Central memory CD4-positive, alpha-beta T cell (primary cell): ENCODE data around the gene DBH.
"Not testable (repeated sequence)": the region's sequence is repeated elsewhere in the genome, so short reads cannot be mapped to it uniquely, and the experiment has no call there.

Experiments
- DNase-seq: peaks from one replicate; pipeline ENCODE4 v3.0.0; 2022

DBH gene

DNA sequence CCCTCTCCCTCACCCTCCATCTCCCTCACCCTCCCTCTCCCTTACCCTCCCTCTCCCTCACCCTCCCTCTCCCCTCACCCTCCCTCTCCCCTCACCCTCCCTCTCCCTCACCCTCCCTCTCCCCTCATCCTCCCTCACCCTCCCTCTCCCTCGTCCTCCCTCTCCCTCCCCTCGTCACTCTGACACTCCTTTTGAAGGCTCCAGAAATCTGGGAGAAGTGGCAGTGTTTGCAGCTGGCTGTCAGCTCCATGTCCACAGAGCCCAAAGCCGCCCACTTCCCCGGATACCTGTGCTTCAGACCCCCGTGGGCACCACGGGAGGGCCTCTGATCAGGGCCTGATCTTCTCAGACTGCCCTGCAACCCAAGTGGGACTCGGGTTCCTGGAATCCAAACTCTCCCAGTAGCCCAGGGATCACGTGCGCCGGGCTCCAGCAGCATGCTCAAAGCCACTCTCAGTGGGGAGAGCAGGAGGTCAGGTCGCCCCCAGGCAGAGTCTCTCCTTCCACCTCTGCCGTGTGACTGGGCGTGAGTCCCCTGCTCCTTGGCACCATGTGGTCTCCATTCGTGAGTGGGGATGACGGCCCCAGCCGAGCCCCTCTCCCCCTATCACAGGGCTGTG lies 33.1 kb downstream of the DBH start:
- DNase-seq: no peak

DNA sequence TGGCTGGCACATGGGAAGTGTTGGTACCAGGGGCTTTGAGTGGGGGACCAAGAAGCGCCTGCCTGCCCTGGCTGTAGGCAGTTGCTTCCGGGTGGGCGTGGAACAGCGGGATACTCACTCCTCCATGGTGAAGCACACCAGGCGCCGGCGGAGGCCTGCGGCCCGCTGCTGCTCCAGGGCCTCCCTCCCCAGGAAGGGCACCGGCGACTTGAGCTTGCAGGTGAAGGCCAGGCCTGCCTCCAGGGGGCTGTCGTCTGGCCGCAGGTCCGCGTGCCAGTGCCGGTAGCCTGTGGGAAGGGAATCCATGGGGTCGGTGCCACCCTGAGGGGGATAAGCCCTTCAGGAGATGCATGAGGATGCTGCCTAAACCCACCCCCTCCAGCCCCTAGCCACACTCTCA lies 34.3 kb downstream of the DBH start:
- DNase-seq: no peak

DNA sequence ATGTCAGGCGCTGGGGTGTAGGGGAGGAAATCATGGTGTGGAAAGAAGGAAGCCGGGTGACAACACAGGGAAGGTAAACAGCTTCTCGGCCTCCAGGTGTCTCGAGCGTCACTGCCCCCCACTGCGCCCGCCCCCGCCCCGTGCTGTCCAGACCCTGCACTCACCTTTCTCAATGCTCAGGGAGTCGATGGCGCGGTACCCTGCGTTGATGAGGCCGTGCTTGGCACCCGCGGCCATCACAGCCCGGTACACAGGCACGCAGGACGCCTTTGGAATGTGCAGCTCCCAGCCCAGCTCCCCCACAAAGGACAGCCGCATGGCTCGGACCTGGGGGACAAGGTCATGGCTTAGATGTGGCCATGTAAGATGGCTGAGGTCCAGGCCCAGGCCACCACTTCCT lies 35.2 kb downstream of the DBH start:
- DNase-seq: no peak

- no peak for DNase-seq
These were observed 36.5 kb downstream of the DBH start for GRCh38 chr9:133672503-133673257.

DNA sequence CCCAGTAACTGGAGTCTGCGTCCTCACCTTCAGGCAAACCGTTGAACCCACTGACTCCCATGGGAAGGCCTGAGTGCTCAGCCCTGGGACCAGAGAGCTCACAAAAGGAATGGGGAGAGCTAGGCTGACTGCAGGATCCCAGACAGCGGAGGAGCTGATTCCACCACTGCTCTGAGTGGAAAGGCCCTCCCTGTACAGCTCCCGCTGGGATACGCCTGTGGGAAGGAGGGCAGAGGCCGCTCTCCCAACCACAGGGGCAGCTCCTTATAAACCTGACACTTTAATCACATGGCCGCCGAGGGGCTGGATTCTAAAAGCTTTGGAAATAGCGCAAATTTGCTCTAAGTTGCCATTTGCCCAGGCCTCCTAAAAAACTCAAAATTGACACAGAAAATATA lies 37.1 kb downstream of the DBH start:
- DNase-seq: no peak

DNA sequence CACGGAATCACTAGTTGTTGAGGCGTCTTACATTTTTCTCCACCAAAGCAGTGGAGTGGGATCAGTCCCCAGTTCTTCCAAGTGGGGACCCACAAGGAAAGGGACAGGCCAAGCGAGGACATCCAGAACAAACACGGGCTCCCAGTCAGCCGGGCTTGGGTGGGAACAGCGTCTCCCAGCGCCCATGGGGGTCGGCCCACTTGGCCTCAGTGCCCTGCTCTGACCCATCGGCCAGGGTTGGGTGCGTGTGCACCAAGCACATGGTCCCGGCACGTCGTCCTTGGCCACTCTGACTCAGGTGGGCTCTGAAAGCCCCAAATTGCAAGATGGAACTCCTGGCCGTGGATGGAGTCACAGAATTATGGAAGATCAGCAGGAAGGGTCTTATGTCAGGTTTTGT lies 37.9 kb downstream of the DBH start:
- no peak for DNase-seq

- DNase-seq: not testable (repeated sequence)
These were observed 39.6 kb downstream of the DBH start for GRCh38 chr9:133675796-133676195.

DNA sequence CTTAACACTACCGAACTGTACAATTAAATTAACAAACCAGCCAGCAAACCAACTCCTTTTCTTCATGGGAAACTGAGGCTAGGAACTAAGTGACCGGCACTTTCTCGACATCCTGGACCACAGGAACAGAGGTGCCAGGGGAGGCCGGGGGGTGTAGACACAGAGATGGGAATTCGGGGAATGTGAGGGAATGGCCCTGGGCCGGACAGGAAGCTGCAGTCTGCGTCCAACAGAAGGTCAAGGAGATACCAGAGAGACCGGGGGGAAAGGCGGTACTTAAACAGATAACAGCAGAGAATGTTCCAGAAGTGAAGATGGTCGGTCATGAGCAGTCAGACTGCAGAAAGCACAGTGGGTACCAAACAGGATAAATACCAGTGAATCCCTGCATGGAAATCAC lies 40.3 kb downstream of the DBH start:
- no peak for DNase-seq

- DNase-seq: peak; percentile 84
These were observed 41.2 kb downstream of the DBH start for GRCh38 chr9:133677126-133678010.

- DNase-seq: no peak
These were observed 42.9 kb downstream of the DBH start for GRCh38 chr9:133679056-133679455.

- DNase-seq: no peak
These were observed 43.4 kb downstream of the DBH start for GRCh38 chr9:133679466-133680061.

- DNase-seq: no peak
These were observed 44.2 kb downstream of the DBH start for GRCh38 chr9:133680250-133680975.

GRCh38 chr9:133680976-133681657 lies 45.0 kb downstream of the DBH start:
- DNase-seq: no peak

- DNase-seq: no peak
These were observed 45.6 kb downstream of the DBH start for GRCh38 chr9:133681658-133682306.

DNA sequence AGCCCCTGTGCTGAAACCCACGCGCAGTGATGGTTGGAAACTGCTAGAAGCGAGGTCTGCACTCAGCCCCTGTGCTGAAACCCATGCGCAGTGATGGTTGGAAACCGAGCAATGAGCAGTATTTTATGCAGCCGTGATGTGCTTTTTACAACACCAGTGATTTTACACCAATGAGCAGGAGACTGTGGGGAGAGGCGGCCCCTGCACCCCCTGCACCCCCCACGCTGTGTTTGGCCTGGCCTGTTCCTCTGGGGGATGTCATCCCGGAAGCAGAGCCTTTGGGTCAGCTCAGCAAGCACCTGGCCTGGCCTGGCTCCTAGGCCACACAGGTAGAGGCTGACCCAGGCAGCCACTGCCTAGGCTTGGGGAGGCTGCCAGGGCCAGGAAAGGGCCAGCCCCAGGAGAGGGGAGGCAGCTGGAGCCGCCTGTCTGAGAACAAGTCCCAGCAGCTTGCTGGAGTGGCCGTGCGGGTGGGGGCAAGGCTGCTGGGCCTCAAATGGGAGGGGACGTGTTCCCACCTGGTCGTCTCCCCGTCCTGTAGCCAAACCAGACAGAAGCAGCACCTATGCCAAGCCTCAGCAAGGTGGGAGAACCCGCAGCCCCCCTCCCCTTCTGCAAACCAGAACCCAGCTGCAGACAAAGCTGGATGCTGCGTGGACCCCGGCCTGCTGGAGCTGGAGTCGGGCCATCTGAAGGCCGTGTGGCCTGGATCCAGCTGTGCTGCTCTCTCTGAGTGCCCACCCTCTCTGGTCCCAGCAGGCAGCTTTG lies 46.8 kb downstream of the DBH start:
- no peak for DNase-seq

GRCh38 chr9:133683586-133684120 lies 47.5 kb downstream of the DBH start:
- peak; percentile 83 for DNase-seq

DNA sequence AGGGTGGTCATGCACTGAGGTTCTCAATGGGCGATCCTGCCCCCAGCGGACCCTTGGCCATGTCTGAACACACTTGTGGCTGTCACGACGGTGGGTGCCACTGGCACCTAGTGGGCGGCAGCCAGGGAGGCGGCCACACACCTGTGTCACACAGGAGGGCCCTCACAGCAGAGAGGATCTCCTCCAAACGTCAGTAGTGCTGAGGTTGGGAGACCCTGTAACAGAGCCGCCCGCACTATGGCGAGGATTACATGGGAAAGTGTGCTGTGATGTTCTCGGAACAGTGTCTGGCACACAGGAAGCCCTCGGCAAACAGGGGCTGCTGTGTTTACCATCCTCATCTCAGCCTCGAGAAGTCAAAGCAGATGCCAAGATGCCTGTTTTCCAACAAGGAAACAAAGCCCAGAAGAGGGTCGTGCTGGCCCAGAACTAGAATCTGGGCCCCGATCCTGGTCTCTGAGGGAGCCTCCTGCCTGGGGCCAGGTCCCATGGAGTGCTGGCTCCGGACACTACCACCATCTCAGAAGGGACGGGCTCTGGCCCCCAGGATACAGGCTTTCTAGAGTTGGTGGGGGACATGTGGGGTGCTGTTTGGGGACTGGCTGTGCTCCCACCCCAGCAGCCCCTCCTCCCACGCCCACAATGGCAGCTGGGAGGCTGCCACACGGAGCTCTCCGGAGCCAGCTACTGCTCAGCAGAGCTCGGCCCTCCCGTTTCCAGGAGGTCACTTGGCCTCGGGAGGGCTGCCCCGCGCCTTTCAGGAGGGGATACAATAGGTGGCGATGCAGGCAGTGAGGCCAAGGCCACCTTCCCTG lies 48.2 kb downstream of the DBH start:
- no peak for DNase-seq

DNA sequence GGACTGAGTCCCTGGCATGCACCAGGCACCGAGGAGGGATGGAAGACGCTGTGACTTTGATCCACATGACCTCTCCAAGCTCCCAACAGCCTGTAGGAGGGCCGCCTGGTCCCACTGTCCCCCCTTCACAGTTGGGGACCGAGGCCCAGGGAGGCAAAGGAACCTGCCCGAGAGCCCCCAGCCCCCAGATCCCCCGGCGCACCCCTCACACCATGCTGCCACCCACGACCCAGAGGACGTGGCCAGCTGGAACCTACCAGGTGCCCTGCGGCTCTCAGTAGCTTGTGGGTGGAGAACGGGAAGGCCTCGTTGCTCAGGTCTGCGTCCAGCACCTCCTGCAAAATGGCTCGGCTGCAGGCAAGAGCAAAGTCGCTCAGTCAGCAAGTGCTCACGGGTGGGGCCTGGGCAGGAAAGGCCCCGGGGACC lies 48.8 kb downstream of the DBH start:
- DNase-seq: no peak
